AML-193 (cell line): ENCODE data around the gene MS4A4E.
"Not testable (repeated sequence)": the region's sequence is repeated elsewhere in the genome, so short reads cannot be mapped to it uniquely, and the experiment has no call there.

Experiments used
- DNase-seq, 2 experiments: peaks; one replicate each; lab custom pipeline; 2025; lab: John Stamatoyannopoulos, UW

MS4A4E gene

DNA sequence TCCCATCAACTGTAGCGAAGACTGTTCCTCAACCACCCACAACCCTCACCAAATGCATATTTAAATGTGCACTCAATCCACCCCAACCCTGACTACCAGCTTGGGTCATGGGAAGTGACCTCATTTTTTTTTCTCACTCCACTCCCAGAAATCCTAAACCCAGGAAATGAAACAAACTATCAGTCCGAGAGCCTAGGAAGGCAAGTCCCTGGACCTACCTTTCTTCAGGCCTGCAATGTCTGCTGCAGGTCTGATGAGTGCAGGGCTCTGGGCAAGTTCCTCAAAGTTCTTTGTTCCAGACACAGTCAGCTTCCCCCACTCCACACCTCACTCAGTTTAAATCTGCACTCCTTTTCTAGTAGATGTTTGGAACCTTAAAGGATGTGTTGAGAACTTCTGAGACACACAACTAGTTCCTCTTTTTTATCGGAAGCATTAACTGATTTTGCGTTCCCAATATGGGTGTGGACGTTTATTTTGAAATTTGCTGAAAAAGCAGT is at the start of gene MS4A4E:
MS4A4E (minus strand) TSS at position 398 of the 500 bp plus-strand sequence. CDS start 13,082 bp downstream, outside the sequence.
- DNase-seq: peak; percentile 54 to 56

GRCh38 chr11:60292145-60292544 is 49.2 kb upstream of the MS4A4E start:
- no peak for DNase-seq

- no peak for DNase-seq
These were observed 45.6 kb upstream of the MS4A4E start for GRCh38 chr11:60288531-60288930.

- DNase-seq: not testable (repeated sequence)
These were observed 42.6 kb upstream of the MS4A4E start for GRCh38 chr11:60285411-60286126.

DNA sequence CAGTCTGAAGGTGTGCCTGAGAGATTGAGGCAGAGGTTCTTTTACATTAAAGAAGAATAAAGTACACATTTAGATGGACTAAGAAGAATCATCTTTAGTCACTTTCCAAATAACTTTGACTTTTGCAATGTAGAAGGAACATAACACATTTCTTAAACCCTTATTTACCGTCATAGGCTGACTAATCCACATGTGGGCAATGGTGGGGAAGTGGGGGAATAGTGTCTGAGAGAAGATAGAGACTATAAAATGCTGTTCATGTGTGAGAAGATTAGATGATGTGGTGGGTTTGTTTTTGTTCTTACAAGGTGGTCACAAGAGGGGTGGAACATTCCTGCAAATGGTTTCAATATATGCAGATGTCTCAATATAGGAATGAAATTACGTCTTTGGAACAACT is 39.3 kb upstream of the MS4A4E start:
- DNase-seq: no peak

GRCh38 chr11:60281485-60281884 is 38.5 kb upstream of the MS4A4E start:
- no peak for DNase-seq

DNA sequence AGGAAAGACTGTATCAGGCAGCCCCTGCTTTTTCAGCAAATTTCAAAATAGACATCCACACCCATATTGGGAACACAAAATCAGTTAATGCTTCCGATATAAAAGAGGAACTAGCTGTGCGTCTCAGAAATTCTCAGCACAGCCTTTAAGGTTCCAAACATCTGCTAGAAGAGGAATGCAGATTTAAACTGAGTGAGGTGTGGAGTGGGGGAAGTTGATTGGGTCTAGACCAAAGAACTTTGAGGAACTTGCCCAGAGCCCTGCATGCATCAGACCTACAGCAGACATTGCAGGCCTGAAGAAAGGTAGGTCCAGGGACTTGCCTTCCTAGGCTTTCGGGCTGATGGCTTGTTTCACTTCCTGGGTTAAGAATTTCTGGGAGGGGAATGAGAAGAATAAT is 37.5 kb upstream of the MS4A4E start, which contains the start of gene MS4A4A:
MS4A4A (plus strand) TSS at position 255 of the 400 bp plus-strand sequence; CDS start at position 265, 10 bp downstream.
- peak; percentile 80 to 81 for DNase-seq

- DNase-seq: no peak
These were observed 31.5 kb upstream of the MS4A4E start for GRCh38 chr11:60274416-60274815.

- peak; percentile 15 to 58 for DNase-seq
These were observed 22.7 kb upstream of the MS4A4E start for GRCh38 chr11:60265373-60266214.

GRCh38 chr11:60264644-60265043 is 21.7 kb upstream of the MS4A4E start:
- no peak for DNase-seq

- peak; percentile 28 to 32 for DNase-seq
These were observed 20.5 kb upstream of the MS4A4E start for GRCh38 chr11:60263402-60263801.

GRCh38 chr11:60261014-60261413 is 18.1 kb upstream of the MS4A4E start:
- no peak for DNase-seq

- DNase-seq: no peak
These were observed 15.2 kb upstream of the MS4A4E start for GRCh38 chr11:60257956-60258722.

- DNase-seq: no peak
These were observed 9.5 kb upstream of the MS4A4E start for GRCh38 chr11:60252213-60253108.

GRCh38 chr11:60251485-60252212 is 8.7 kb upstream of the MS4A4E start:
- DNase-seq: peak; percentile 20 to 40

GRCh38 chr11:60241786-60242185 is 1.2 kb downstream of the MS4A4E start:
- no peak for DNase-seq

- DNase-seq: no peak
These were observed 2.3 kb downstream of the MS4A4E start for GRCh38 chr11:60240662-60241061.

DNA sequence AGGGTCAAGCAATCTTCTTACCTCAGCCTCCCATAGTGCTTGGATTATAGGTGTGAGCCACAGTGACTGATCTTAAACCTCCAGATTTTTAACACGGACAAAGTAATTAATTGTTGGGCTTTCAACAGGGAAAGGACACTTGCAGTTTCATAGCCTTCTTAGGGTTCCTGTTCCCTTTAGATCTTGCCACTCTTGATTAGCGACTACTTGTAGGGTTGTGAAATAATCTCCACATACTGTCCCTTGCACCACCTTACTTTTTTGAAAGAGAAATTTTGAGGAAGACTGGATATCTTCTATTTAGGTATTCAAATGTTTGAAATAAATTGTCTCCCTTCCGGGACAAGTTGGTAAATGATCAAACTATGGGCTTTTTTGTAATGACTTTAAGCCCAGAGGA is 7.6 kb downstream of the MS4A4E start:
- peak; percentile 25 to 44 for DNase-seq

GRCh38 chr11:60230681-60231080 is 12.3 kb downstream of the MS4A4E start:
- no peak for DNase-seq

GRCh38 chr11:60222141-60222540 is 20.8 kb downstream of the MS4A4E start:
- no peak for DNase-seq
